ENCODE results near the gene TNS4. TPM values are rescaled to one million over a fixed set of nuclear protein-coding genes. Genes with fewer than 3 reads are reported as not detected.

TNS4 gene
- polyA plus RNA-seq, 1 donor, result not detected

GRCh38 chr17:40472733-40473452, 28.5 kb downstream of the TNS4 start:
- DNase-seq (ENCODE audit: low read depth), result no peak

GRCh38 chr17:40471846-40472732, 29.3 kb downstream of the TNS4 start:
- no peak for DNase-seq (ENCODE audit: low read depth)

GRCh38 chr17:40470932-40471828, 30.2 kb downstream of the TNS4 start:
- DNase-seq (ENCODE audit: low read depth), result no peak

GRCh38 chr17:40469805-40470675, 31.4 kb downstream of the TNS4 start:
- DNase-seq (ENCODE audit: low read depth), result no peak

GRCh38 chr17:40468560-40468959, 32.9 kb downstream of the TNS4 start:
- DNase-seq (ENCODE audit: low read depth), result no peak

GRCh38 chr17:40467281-40467867, 34.0 kb downstream of the TNS4 start:
- no peak for DNase-seq (ENCODE audit: low read depth)

- no peak for DNase-seq (ENCODE audit: low read depth)
Measured at GRCh38 chr17:40466298-40466971, 35.0 kb downstream of the TNS4 start.

- DNase-seq (ENCODE audit: low read depth), result no peak
Measured at GRCh38 chr17:40464392-40464855, 37.0 kb downstream of the TNS4 start.

- DNase-seq (ENCODE audit: low read depth), result no peak
Measured at GRCh38 chr17:40463122-40463550, 38.3 kb downstream of the TNS4 start.

GRCh38 chr17:40462343-40463121, 38.9 kb downstream of the TNS4 start:
- DNase-seq (ENCODE audit: low read depth), result no peak

GRCh38 chr17:40461732-40462342, 39.6 kb downstream of the TNS4 start:
- DNase-seq (ENCODE audit: low read depth), result no peak

GRCh38 chr17:40460968-40461731, 40.3 kb downstream of the TNS4 start:
- DNase-seq (ENCODE audit: low read depth), result no peak

GRCh38 chr17:40460604-40460967, 40.8 kb downstream of the TNS4 start:
- no peak for DNase-seq (ENCODE audit: low read depth)

GRCh38 chr17:40459636-40460603, 41.5 kb downstream of the TNS4 start:
- no peak for DNase-seq (ENCODE audit: low read depth)

- no peak for DNase-seq (ENCODE audit: low read depth)
Measured at GRCh38 chr17:40458851-40459482, 42.5 kb downstream of the TNS4 start.
